Esophagus squamous epithelium (tissue), 5 donors: ENCODE measurements around the gene NLRP13. TPM values are rescaled to one million over a fixed set of nuclear protein-coding genes. Genes with fewer than 3 reads are reported as not detected.

Experiments used
- DNase-seq: peaks from one replicate; lab custom pipeline; 2025; lab: John Stamatoyannopoulos, UW
- H3K27ac ChIP-seq, 4 donors: fragments of 200-600 bp; sonication (generic); one replicate each; pipeline ENCODE4 v1.5.1; 2016 to 2019; ENCODE audit warnings: mild to moderate bottlenecking in 1 of 4
- H3K27me3 ChIP-seq, 4 donors: fragments of 200-600 bp; sonication (generic); 1 replicate in 3 of 4; 2 replicates in 1 of 4; pipeline versions ENCODE4 v1.5.1 to v1.6.0; 2017 to 2021; ENCODE audit warnings: antibody characterized with exemption in 1 of 4
- H3K36me3 ChIP-seq, 3 donors: fragments of 200-600 bp; sonication (generic); one replicate each; pipeline ENCODE4 v1.5.1; 2016 to 2019
- H3K4me1 ChIP-seq, 3 donors: fragments of 200-600 bp; sonication (generic); one replicate each; pipeline ENCODE4 v1.5.1; 2017 to 2019
- H3K4me3 ChIP-seq, 4 donors: fragments of 200-600 bp; sonication (generic); 1 replicate in 3 of 4; 2 replicates in 1 of 4; pipeline ENCODE4 v1.5.1; 2016 to 2019; ENCODE audit warnings: mild to moderate bottlenecking in 2 of 4, moderate library complexity in 1 of 4
- H3K9me3 ChIP-seq, 3 donors: fragments of 200-600 bp; sonication (generic); one replicate each; pipeline ENCODE4 v1.5.1; 2016 to 2019
- POLR2A ChIP-seq, 4 donors: fragments of 450-650 bp; IDR thresholded peaks; one replicate each; pipeline ENCODE4 v1.6.1; 2017; ENCODE audit warnings: antibody characterized with exemption in 4 of 4, mild to moderate bottlenecking in 4 of 4, moderate library complexity in 3 of 4
- WGBS, 2 donors: methylation state at CpG; one replicate each; pipeline ENCODE4 v1.1.5; 2018; 5-methylcytosine and 5-hydroxymethylcytosine counted together
- intact Hi-C: fragments of 100-400 bp; cut with DNase I; formaldehyde crosslinking; loops from one replicate; pipeline ENCODE4 v1.15.0; 2022
- total RNA-seq, 4 donors: library from RNA; depleted of rRNA; stranded (reverse); fragments of >200 nt; gene quantifications; one replicate each; pipeline ENCODE4 v1.1.0, GENCODE V29; 2016
- TF ChIP-seq, protein P1 (sequence below), 6 experiments: fragments of 450-650 bp in 4 of 6; fragments of 200-600 bp in 2 of 6; sonication (generic) in 2 of 6; IDR thresholded peaks; one replicate each; pipeline ENCODE4 v1.5.1; 2016 to 2019; ENCODE audit warnings: antibody characterized with exemption in 6 of 6, mild to moderate bottlenecking in 4 of 6, moderate library complexity in 4 of 6
- donor health status: DM: yes; HTN: yes; CAD: no.

Gene NLRP13
- total RNA-seq, 4 donors from 2014 or later: not detected

DNA sequence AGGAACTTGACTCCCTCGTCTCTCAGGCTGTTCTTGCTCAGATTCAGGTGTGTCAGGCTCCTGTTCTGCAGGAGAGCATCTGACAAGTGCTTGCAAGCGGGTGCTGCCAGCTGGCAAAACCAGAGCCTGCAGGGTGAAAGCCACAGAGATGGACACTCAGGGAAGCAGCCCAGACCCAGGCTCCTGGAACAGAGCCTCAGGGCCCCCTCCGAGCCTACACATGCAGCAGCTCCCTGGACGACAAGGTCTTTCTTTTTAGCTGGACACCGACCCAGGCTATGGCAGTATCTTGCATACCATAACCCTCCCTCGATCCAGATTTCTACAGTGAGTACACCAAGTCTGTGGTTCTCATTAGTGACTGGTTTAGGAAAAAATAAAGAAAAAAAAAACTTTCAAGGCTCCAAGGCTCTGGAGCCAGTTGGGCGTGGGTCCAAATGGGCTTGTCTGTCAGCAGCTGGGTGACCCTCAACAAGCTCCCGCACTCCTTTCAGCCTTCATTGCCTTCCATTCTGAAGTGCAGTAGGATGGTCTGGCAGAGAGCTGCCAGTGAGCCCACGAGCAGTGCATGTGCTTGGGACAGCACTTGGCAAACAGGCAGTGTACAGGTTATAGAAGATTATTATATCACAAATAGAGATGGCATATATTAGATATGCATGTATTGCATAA is 29.9 kb downstream of the NLRP13 start:
- Histone ChIP-seq H3K27me3 (no peaks in the 10 kb centered on the region), H3K9me3 (peaks cover 0 to 30% (median 0%) of the 10 kb centered on the region in 3 donors), H3K4me3 (no peak overlapping the region), H3K36me3 (no peaks in the 10 kb centered on the region), H3K27ac (no peak overlapping the region), H3K4me1 (no peaks in the 10 kb centered on the region)
- TF ChIP-seq, protein P1, sequence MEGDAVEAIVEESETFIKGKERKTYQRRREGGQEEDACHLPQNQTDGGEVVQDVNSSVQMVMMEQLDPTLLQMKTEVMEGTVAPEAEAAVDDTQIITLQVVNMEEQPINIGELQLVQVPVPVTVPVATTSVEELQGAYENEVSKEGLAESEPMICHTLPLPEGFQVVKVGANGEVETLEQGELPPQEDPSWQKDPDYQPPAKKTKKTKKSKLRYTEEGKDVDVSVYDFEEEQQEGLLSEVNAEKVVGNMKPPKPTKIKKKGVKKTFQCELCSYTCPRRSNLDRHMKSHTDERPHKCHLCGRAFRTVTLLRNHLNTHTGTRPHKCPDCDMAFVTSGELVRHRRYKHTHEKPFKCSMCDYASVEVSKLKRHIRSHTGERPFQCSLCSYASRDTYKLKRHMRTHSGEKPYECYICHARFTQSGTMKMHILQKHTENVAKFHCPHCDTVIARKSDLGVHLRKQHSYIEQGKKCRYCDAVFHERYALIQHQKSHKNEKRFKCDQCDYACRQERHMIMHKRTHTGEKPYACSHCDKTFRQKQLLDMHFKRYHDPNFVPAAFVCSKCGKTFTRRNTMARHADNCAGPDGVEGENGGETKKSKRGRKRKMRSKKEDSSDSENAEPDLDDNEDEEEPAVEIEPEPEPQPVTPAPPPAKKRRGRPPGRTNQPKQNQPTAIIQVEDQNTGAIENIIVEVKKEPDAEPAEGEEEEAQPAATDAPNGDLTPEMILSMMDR (IDR thresholded peaks at IDR 0.05): no peak
- intact Hi-C loops: no loop called here
- 73% methylated on average over 4 to 5 of the region's 9 CpGs for WGBS, 2 donors
- no peak for DNase-seq

DNA sequence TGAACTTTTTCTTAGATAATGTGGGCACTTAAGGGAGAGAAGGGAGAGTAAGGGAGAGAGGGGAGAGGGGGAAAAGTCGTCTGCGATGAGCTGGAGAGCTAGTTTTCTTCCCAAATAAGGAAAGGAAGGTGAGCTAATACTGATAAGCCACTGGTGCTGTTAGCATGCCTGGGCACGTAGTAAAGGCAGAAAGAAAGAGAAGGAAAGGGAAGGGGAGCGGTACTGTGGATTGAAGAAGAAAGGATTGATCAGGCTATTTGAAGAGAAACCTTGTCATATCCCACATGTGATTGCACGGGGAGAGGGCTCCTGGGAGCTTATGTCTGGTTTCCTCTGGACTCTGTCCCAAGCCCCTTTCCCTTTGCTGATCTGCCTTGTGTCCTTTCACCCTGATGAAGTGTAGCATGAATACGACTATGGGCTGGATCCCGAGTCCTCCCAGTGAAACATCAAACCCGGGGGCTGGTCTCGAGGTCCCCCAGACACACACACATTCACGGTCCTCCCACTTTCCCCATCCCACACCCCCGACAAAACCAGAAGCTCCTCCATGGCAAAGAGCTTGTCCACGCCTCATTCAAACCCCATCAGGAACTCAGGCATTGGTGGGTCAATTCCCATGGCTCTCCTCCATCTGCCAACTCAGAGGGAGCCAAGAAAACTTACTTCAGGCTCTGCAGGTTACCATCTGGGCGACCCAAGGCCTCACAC is 30.6 kb downstream of the NLRP13 start:
- Histone ChIP-seq H3K4me1 (no peaks in the 10 kb centered on the region), H3K27ac (no peak overlapping the region), H3K9me3 (peaks cover 0 to 30% (median 0%) of the 10 kb centered on the region in 3 donors), H3K36me3 (no peaks in the 10 kb centered on the region), H3K4me3 (no peak overlapping the region), H3K27me3 (no peaks in the 10 kb centered on the region)
- intact Hi-C loops: no loop called here
- TF ChIP-seq, protein P1 (IDR thresholded peaks at IDR 0.05): no peak
- no peak for TF ChIP-seq POLR2A (IDR thresholded peaks at IDR 0.05)
- 69 to 74% methylated on average over 6 to 8 of the region's 13 CpGs for WGBS, 2 donors
- no peak for DNase-seq

DNA sequence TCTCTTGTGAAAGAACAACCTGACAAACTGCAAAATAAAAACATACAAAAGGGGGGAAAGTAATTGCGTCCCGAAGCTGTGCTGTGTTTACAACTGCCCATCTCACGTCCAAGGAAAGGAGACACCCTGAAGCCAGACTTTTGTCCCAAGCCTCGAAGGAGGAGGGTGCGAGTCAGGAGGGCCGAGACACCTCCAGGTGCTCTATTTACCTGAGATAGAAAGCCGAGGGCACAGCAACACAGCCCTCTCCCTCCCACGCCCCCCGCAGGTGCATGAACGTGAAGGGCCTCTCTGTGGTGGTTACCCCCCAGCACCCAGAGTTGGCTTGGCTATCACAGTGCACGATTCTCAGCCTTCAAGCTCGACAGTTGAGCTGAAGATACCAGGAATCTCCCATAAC is 33.2 kb downstream of the NLRP13 start:
- Histone ChIP-seq H3K36me3 (no peaks in the 10 kb centered on the region), H3K4me1 (no peaks in the 10 kb centered on the region), H3K4me3 (no peak overlapping the region), H3K9me3 (peaks cover 0 to 28% (median 0%) of the 10 kb centered on the region in 3 donors), H3K27me3 (no peaks in the 10 kb centered on the region), H3K27ac (no peak overlapping the region)
- 64 to 74% methylated on average over 9 to 11 of the region's 12 CpGs for WGBS, 2 donors
- intact Hi-C loops: no loop called here
- TF ChIP-seq POLR2A (IDR thresholded peaks at IDR 0.05): no peak
- TF ChIP-seq, protein P1 (IDR thresholded peaks at IDR 0.05): no peak
- no peak for DNase-seq

DNA sequence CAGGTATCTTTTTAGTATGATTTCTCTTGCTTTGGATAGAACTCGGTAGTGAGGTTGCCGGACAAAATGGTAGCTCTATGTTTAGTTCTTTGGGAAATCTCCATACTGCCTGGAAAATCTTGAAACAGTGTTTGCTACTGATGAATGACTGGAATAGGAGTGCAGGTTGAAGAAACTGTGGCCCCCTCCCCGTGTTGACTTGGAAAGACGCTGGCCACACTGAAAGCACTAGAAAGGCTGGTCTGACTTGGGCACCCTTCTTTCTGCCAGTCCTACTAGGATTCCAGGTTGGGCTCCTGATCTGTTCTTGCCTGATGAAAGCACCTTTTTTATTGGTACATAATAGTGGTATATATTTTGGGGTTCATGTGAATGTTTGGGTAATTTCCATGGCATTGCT is 49.5 kb downstream of the NLRP13 start:
- no peak for DNase-seq
- intact Hi-C loops: no loop called here
- Histone ChIP-seq H3K27me3 (no peaks in the 10 kb centered on the region), H3K36me3 (no peaks in the 10 kb centered on the region), H3K27ac (no peak overlapping the region), H3K4me1 (no peaks in the 10 kb centered on the region), H3K9me3 (peaks cover 0 to 17% (median 0%) of the 10 kb centered on the region in 3 donors), H3K4me3 (no peak overlapping the region)
- WGBS, 2 donors: 83 to 93% methylated on average over 4 of the region's 4 CpGs
- no peak for TF ChIP-seq POLR2A (IDR thresholded peaks at IDR 0.05)
- TF ChIP-seq, protein P1 (IDR thresholded peaks at IDR 0.05): no peak

DNA sequence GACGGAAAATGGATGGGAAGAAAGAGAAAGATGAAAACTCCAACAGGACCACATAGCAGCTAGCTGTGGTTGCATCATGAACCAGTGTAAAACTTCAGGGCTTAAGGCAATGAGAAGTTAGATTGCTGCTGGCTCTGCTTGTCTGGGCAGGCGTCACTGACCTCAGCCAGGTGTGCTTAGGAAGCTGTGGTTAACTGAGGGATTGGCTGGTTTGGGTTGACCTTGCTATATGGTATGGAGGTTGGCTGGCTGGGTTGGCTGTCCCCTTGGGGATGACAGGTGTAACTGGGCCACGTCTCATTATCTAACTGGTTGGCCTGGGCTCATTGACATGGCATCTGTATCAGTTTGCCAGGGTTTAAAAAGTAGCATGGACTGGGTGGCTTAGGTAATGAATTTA is 54.9 kb downstream of the NLRP13 start:
- no peak overlapping the region for H3K4me3 ChIP-seq
- 44 to 56% methylated on average over 3 of the region's 3 CpGs for WGBS, 2 donors
- H3K36me3 ChIP-seq: no peaks in the 10 kb centered on the region
- intact Hi-C loops: no loop called here
- peaks cover 0 to 18% (median 0%) of the 10 kb centered on the region in 3 donors for H3K9me3 ChIP-seq
- no peak for TF ChIP-seq POLR2A (IDR thresholded peaks at IDR 0.05)
- TF ChIP-seq, protein P1 (IDR thresholded peaks at IDR 0.05): no peak
- no peaks in the 10 kb centered on the region for H3K4me1 ChIP-seq
- no peaks in the 10 kb centered on the region for H3K27me3 ChIP-seq
- no peak overlapping the region for H3K27ac ChIP-seq
- DNase-seq: no peak
